GM18868 (cell line): ENCODE results near the gene ARID2.

Experiments
- ATAC-seq: cut with Tn5 transposase; IDR thresholded peaks from one replicate; pipeline ENCODE4 v1.9.1; 2021; ENCODE audit warnings: mild to moderate bottlenecking, moderate library complexity; ENCODE audit not compliant: unreplicated experiment

Gene ARID2

GRCh38 chr12:45718306-45718705, 11.2 kb upstream of the ARID2 start:
- ATAC-seq = no peak

- no peak for ATAC-seq
Observed at GRCh38 chr12:45720069-45720468, 9.4 kb upstream of the ARID2 start.

GRCh38 chr12:45721369-45721768, 8.1 kb upstream of the ARID2 start:
- no peak for ATAC-seq

GRCh38 chr12:45721954-45722353, 7.6 kb upstream of the ARID2 start:
- no peak for ATAC-seq

- ATAC-seq = no peak
Observed at GRCh38 chr12:45725631-45726602, 3.6 kb upstream of the ARID2 start.

GRCh38 chr12:45726603-45727300, 2.8 kb upstream of the ARID2 start:
- no peak for ATAC-seq

- peak; percentile 56 for ATAC-seq
Observed at GRCh38 chr12:45727301-45727979, 2.1 kb upstream of the ARID2 start.

GRCh38 chr12:45727980-45728629, 1.4 kb upstream of the ARID2 start:
- ATAC-seq = no peak

- peak; percentile 58 for ATAC-seq
Observed at GRCh38 chr12:45728630-45729232, 775 bp upstream of the ARID2 start.

- ATAC-seq = no peak
Observed at GRCh38 chr12:45730084-45730347, 510 bp downstream of the ARID2 start.

GRCh38 chr12:45730348-45731189, 1.1 kb downstream of the ARID2 start:
- no peak for ATAC-seq

GRCh38 chr12:45731190-45731775, 1.8 kb downstream of the ARID2 start:
- no peak for ATAC-seq

GRCh38 chr12:45732250-45732649, 2.7 kb downstream of the ARID2 start:
- no peak for ATAC-seq

- no peak for ATAC-seq
Observed at GRCh38 chr12:45732936-45733335, 3.4 kb downstream of the ARID2 start.

- no peak for ATAC-seq
Observed at GRCh38 chr12:45737638-45738037, 8.1 kb downstream of the ARID2 start.

GRCh38 chr12:45742590-45742989, 13.1 kb downstream of the ARID2 start:
- no peak for ATAC-seq

GRCh38 chr12:45743247-45743646, 13.7 kb downstream of the ARID2 start:
- ATAC-seq = no peak

GRCh38 chr12:45745861-45746277, 16.4 kb downstream of the ARID2 start:
- ATAC-seq = no peak

GRCh38 chr12:45756666-45757065, 27.2 kb downstream of the ARID2 start:
- ATAC-seq = no peak

- no peak for ATAC-seq
Observed at GRCh38 chr12:45757172-45757571, 27.7 kb downstream of the ARID2 start.
